AG20443 (cell line): Measurements from ENCODE around the gene MEGF11.

Source experiments
- DNase-seq: peaks from one replicate; pipeline ENCODE4 v3.0.0; 2012; ENCODE audit warnings: low spot score, mixed read lengths

MEGF11 gene

GRCh38 chr15:66170042-66170441 lies 83.5 kb downstream of the MEGF11 start:
- DNase-seq, result no peak

DNA sequence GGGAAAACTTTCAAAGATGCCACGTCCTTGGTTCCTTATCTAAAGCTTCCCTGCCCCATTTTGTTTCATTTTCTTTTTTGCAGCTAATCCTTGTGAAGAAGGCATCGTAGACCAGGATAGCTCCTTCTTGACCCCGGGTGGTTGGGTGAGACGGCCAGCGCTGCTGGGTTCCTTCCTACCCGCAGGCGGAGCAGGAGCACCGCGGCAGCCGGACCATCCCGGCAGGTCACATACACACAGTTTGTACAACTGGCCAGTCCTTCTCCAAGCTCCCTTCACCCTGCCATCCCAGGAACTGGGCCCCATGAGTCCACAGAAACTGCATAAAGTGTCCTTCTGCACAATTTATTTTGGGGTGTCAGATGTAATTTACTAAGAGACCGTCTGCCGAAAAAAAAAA lies 83.9 kb downstream of the MEGF11 start:
- DNase-seq, result no peak

DNA sequence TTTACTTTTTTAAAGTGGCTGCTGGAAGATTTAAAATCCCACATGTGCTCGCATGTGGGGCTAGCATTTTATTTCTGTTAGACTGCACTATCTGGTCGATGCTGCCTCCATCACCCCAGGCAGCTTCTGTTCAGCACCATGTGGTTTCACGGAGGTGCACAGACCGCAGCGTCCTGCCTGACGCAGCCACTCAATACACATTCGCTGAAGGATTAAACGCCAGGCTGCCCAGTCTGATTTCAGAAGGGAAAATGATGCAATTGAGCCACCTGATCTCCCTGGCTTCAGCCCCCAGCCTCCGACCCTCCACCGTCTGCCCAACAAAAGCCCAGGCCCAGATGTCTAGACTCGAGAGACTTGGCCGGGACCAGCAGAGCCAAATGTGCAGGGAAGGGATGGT lies 84.5 kb downstream of the MEGF11 start:
- no peak for DNase-seq

DNA sequence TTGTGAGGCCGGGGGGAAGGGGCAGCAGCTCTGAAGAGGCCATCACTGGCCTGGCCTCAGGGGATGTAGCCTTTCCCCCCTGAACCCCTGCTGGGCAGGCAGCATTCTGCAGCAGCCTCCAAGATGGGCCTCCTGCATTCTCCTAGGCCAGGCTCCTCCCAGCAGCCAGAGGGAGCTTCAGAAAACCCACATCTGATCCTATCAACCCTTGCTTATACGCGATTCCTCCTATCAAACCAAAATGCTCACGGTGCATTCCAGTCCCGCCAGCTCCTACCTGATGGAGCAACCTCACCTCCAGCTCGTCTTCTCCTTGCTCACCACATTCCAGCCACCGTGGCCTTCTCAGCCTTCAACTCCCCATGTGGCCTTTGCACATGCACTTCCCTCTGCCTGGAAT lies 85.7 kb downstream of the MEGF11 start:
- no peak for DNase-seq

- DNase-seq, result no peak
Measured at GRCh38 chr15:66165856-66166255, 87.7 kb downstream of the MEGF11 start.

DNA sequence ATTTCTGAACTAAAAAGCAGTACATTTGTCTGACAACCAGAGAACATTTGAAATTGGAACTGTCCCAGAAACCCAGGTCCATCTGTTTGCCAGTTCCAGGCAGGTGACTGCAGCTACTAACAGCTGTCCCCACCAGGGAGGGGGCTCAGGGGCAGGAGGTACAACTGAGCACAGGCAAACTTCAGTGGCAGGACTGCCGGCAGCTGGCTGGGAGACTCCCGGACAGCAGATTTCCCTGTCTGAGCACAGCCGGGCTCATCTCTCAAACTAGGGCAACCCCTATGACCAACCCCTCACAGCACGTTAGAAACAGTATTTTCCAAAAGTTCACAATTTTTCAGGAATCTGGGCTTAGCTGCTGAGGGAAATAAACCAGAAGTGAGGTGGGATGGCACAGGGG lies 88.8 kb downstream of the MEGF11 start:
- no peak for DNase-seq

GRCh38 chr15:66163553-66163952 lies 90.0 kb downstream of the MEGF11 start:
- DNase-seq, result no peak

GRCh38 chr15:66162286-66162685 lies 91.3 kb downstream of the MEGF11 start:
- DNase-seq, result no peak

GRCh38 chr15:66161575-66162118 lies 91.9 kb downstream of the MEGF11 start:
- no peak for DNase-seq

GRCh38 chr15:66161108-66161507 lies 92.4 kb downstream of the MEGF11 start:
- no peak for DNase-seq

GRCh38 chr15:66157507-66157906 lies 96.0 kb downstream of the MEGF11 start:
- no peak for DNase-seq

- DNase-seq, result no peak
Measured at GRCh38 chr15:66156310-66156975, 97.1 kb downstream of the MEGF11 start.

- no peak for DNase-seq
Measured at GRCh38 chr15:66155065-66155464, 98.5 kb downstream of the MEGF11 start.

DNA sequence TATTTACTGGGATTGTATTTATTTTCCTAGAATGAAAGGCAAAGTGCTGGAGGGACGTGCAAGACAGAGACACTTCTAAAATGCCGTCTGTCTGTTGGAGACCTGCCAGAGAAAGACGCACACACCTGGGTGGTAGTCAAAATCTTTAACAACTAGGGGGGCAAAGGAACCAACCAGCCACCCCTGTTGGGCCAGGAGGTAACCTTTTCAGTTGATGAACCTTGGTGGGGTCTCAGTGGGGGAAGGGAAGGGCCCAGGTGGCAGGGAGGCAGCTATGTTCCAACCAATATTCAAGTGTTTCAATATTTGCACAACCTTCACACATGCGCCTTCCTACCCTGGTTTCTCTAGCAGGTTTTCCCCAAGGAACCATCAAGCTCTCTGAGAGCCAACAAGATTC lies 99.0 kb downstream of the MEGF11 start:
- DNase-seq, result no peak

DNA sequence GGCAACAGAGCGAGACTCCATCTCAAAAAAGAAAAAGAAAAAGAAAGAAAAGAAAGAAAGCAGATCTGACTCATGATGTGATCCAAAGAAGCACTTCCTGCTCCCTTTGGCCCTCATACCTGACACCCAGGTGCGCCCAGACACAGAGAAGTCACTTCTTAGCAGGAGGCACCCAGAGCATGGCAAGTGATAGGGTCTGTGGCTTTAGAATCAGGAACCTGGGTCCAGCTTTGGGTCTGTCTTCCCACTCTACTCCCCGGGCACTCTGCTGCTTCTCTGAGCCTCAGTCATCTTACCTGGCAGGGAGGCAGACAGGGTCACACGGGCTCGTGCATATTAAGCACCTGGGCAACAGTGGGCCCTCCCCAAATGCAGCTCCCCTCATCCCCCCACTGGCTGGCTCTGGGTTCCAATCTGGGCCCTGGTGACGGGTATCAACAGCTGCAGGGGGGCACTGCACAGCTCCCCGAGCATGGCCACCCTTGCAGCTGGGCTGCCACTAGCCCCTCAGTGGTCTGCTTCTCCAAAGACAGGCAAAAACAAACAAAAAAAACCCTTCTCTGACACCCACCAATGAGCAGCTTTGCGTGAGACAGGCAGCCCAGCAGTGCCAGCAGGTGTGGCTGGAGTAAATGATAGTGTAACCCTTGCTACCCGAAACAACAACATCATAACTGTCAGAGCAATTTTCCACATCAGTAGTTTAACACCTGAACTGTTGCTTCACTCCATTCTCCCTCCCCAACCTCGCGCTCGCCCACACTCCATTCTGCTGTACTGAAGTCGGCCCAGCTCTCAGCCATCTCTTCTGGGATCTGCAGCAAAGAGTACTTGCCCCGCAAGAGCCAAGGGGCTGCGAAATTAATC lies 99.8 kb downstream of the MEGF11 start:
- DNase-seq, result no peak

DNA sequence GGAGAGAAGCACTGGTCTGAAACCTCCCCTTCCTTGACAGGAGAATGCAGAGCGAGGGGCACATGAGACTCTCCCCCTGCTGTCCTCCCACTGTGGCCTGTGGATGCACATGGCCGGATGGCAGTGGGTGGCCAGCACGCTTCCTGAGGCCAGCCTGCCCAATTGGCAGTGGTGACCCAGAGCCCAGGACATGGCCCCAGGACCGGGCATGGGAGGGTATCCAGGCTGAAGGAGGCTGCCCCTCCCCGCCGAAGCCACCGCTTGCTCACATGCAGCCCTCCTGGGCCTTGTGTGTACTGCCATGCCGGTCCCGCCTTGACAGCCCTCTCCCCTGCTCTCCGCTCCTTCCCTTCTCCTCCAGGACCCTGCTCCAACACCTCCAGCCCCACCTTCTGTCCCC lies 100.9 kb downstream of the MEGF11 start:
- DNase-seq, result no peak

GRCh38 chr15:66151809-66152208 lies 101.7 kb downstream of the MEGF11 start:
- no peak for DNase-seq

DNA sequence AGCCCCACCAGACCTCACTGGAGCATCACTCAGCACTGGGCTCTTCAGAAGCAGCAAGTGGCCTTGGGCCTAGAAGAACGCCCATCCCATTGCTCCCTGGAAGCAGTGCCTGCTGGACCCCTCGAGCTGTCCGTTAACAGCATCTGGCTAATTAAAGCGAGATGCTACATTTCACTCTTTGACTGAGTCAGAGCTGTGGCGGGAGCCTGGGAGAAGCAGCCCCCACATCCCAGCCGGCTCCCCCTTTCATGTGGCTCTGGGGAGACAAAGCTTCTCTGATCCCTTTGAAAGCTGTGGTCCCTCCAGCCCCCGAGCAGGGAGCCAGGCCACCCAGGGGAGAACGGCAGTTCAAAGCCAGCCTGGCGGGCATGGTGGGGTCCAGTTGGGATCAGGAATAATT lies 103.7 kb downstream of the MEGF11 start:
- no peak for DNase-seq

GRCh38 chr15:66148187-66148586 lies 105.4 kb downstream of the MEGF11 start:
- DNase-seq, result no peak

- DNase-seq, result no peak
Measured at GRCh38 chr15:66147440-66147839, 106.1 kb downstream of the MEGF11 start.

DNA sequence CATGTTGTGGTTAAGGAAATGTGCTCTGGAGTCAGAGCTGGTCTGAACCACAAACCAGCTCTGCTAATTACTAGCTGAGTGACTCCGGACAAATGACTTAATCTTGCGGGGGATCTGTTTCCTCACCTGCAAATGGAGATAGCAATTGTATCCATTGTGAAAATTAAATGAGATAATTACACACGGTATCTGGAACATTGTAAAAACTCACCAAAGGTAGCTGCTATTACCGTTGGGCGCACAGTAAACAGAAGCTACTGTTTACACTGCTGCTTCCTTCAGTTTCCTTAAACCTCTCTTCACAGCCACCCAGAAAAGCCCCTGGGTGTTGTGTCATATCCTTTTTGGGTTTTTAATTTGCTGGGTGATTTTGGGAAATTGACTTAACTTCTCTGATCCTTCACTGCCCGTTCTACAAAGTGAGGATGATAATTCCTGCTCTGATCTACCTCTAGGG lies 107.8 kb downstream of the MEGF11 start:
- no peak for DNase-seq

GRCh38 chr15:66144978-66145725 lies 108.4 kb downstream of the MEGF11 start:
- DNase-seq, result no peak

DNA sequence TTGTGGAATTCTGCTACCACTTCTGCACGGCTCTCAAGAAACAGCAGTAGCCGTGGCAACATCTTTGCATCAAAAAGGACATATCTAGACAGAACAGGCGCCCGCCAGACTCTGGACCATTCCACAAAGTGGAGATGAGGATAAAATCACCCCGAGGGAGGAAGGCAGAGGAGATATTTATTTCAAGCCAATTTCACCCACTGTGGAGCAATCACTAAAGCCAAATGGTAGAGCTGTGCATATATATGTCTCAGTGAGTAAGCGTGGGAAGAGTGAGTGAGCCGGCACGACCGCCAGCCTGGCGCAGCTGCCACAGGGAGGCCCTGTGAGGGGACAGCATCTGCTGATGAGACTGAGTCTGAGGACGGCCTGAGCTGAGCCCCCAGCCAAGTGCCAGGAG lies 111.3 kb downstream of the MEGF11 start:
- no peak for DNase-seq
